ENCODE data around the gene TMX2.
A peak's percentile ranks its signal among the peaks of the same experiment; 100 is the strongest.

The TMX2 gene, protein sequence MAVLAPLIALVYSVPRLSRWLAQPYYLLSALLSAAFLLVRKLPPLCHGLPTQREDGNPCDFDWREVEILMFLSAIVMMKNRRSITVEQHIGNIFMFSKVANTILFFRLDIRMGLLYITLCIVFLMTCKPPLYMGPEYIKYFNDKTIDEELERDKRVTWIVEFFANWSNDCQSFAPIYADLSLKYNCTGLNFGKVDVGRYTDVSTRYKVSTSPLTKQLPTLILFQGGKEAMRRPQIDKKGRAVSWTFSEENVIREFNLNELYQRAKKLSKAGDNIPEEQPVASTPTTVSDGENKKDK

DNA sequence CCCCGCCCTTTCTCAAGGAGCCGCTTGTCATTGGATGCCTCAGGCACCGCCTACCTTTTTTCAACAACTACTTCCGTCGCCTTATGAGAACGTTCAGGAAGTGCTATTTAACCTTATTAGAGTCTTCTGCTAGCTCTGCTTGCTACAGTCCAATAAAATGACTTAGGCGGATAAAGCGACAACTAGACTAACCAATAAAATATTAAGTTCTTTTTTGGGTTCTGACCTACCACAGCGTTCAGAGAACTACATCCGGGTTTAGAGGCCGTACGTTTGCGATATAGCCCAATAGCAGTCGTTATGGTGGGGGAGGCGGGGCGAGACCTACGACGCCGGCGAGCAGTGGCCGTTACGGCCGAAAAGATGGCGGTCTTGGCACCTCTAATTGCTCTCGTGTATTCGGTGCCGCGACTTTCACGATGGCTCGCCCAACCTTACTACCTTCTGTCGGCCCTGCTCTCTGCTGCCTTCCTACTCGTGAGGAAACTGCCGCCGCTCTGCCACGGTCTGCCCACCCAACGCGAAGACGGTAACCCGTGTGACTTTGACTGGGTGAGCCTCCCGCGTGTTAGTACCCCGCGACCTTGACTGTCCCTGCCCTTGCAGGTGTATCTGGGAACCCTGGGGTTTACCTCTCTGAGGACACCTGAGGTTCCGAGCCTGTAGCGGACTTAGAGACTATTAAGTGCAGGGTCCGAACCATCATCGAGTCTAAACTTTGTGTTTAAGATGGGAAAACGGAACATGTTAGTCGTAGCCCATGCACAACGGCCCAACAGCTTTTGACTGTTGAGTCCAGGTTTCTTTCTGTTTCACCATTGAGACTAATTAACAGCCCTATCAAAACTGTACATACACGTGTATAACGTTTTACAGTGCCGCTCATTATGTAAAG lies at the start of gene TMX2:
TSS of gene TMX2 (plus strand) at position 338 of the 895 bp plus-strand sequence. CDS start at position 364, 26 bp downstream.
- TF ChIP-seq CTCF (IDR thresholded peaks at IDR 0.05; ENCODE audit: low read depth, low read length, missing control alignments), result no peak
- H3K4me3 ChIP-seq (ENCODE audit: low read depth, low read length), result peak within 1 kb of the TSS; percentile 82
- peak; percentile 99 for DNase-seq (ENCODE audit: low read depth)

DNA sequence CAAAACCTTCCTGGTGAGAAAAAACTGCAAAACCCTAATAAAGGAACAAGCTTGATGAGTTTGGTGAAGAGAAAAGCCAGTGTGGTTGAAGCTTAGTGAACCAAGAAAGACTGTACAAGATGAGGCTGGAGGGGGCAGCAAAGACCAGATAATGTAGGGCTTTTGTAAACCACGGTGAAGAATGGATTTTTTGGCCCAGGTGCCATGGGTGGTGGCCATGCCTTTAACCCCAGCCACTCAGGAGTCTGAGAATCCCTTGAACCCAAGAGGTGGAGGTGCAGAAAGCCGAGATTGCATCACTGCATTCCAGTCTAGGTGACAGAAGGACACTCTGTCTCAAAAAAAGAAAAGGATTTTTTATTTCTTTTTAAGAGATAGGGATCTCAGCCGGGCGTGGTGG lies 49.5 kb upstream of the TMX2 start:
- no peak overlapping the region for H3K4me3 ChIP-seq (ENCODE audit: low read depth, low read length)
- DNase-seq (ENCODE audit: low read depth), result no peak
- peak; percentile 3 for TF ChIP-seq CTCF (IDR thresholded peaks at IDR 0.05; ENCODE audit: low read depth, low read length, missing control alignments)

DNA sequence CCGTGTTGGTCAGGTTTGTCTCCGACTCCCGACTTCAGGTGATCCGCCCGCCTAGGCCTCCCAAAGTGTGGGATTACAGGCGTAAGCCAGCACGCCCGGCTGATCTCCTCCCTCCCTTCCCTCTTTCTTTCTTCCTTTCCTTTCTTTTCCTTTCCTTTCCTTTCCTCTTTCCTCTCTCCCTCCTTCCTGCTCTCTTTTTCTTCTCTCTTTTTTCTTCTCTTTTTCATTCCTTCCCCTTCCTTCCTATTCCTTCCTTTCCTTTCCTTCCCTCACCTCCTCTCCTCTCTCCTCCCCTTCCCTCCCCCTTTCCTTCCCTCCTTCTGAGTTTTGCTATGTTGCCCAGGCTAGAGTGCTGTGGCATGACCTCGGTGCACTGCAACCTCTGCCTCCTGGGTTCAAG lies 48.4 kb upstream of the TMX2 start:
- H3K4me3 ChIP-seq (ENCODE audit: low read depth, low read length), result no peak overlapping the region
- TF ChIP-seq CTCF (IDR thresholded peaks at IDR 0.05; ENCODE audit: low read depth, low read length, missing control alignments), result no peak
- no peak for DNase-seq (ENCODE audit: low read depth)

DNA sequence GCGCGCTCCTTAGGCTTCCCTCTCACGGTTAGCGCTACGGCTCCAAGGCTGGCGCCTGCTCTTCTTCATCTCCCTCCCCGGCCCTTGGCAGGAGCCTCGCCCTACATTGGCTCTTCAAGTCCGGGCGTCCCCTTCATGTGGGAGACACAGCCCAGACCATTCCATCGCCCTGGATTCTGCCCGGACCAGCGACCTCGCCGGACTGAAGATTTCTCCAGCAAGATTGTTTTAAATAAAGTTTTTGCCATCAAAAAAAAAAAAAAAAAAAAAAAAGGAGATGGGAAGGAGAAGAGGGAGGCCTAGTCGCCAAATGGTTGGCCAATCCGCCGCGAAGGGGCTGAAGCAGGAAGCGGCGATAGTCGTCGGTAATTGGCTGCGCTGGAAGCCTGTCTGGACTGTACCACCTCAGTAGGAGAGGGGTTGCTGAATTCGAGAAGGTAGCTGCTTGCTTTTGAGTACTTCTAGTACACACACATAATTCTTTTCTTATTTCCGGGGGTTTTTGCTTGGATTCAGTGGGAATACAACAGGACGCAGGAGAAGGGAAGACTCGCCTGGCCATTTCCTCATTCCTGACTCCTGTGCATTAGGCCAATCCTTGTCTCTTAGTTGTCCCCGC lies 45.2 kb upstream of the TMX2 start:
- TF ChIP-seq CTCF (IDR thresholded peaks at IDR 0.05; ENCODE audit: low read depth, low read length, missing control alignments), result no peak
- DNase-seq (ENCODE audit: low read depth), result peak; percentile 98

GRCh38 chr11:57667736-57668433 lies 44.5 kb upstream of the TMX2 start, which contains the start of gene ZDHHC5:
TSS of gene ZDHHC5 (plus strand) at chr11:57668114. CDS start at chr11:57673091, 4,977 bp downstream.
- peak within 1 kb of the TSS; percentile 97 for H3K4me3 ChIP-seq (ENCODE audit: low read depth, low read length)
- DNase-seq (ENCODE audit: low read depth), result peak; percentile 99
- peak; percentile 40 for TF ChIP-seq CTCF (IDR thresholded peaks at IDR 0.05; ENCODE audit: low read depth, low read length, missing control alignments)

More for the DNA sequence above, 45.2 kb upstream of the TMX2 start:
- H3K4me3 ChIP-seq (ENCODE audit: low read depth, low read length), result peak overlapping the region; percentile 97

DNA sequence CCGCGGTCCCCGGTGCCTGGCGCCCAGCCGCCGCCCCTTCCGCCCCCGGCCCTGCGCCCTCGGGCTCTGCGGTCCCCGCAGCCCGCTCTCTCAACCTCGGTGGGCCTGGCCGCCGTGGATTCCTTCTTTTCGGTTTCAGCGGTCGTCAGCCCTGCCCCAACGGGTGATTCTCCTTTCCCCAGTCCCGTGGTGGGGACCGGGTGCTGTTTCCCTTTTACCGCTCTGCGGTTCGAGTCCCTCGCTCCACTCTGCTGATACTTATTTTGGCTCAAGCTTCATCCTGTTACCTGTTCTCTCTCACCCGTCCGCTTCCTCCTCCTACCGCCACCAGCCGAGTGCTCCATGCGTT lies 44.0 kb upstream of the TMX2 start:
- no peak for DNase-seq (ENCODE audit: low read depth)
- peak overlapping the region; percentile 97 for H3K4me3 ChIP-seq (ENCODE audit: low read depth, low read length)
- no peak for TF ChIP-seq CTCF (IDR thresholded peaks at IDR 0.05; ENCODE audit: low read depth, low read length, missing control alignments)

All from GM12864 (cell line).